RKO (cell line): ENCODE measurements around the gene ATP13A2.
"Not testable (repeated sequence)": the region's sequence is repeated elsewhere in the genome, so short reads cannot be mapped to it uniquely, and the experiment has no call there.

Source experiments
- DNase-seq: peaks from one replicate; pipeline ENCODE4 v3.0.0-alpha.2; 2016; ENCODE audit warnings: low spot score

The ATP13A2 gene

GRCh38 chr1:16978139-16978538, 33.6 kb downstream of the ATP13A2 start:
- DNase-seq: no peak

- DNase-seq: no peak
Measured at GRCh38 chr1:16977377-16977776, 34.4 kb downstream of the ATP13A2 start.

GRCh38 chr1:16976966-16977365, 34.8 kb downstream of the ATP13A2 start:
- no peak for DNase-seq

- DNase-seq: no peak
Measured at GRCh38 chr1:16975838-16976237, 35.9 kb downstream of the ATP13A2 start.

- DNase-seq: no peak
Measured at GRCh38 chr1:16975211-16975610, 36.5 kb downstream of the ATP13A2 start.

GRCh38 chr1:16973215-16973614, 38.5 kb downstream of the ATP13A2 start:
- no peak for DNase-seq

GRCh38 chr1:16972189-16972895, 39.4 kb downstream of the ATP13A2 start:
- DNase-seq: no peak

GRCh38 chr1:16971341-16972188, 40.2 kb downstream of the ATP13A2 start:
- no peak for DNase-seq

- no peak for DNase-seq
Measured at GRCh38 chr1:16970132-16970910, 41.4 kb downstream of the ATP13A2 start.

GRCh38 chr1:16969651-16970050, 42.1 kb downstream of the ATP13A2 start:
- no peak for DNase-seq

- DNase-seq: no peak
Measured at GRCh38 chr1:16969057-16969611, 42.6 kb downstream of the ATP13A2 start.

GRCh38 chr1:16968372-16968771, 43.4 kb downstream of the ATP13A2 start:
- peak; percentile 32 for DNase-seq

GRCh38 chr1:16967962-16968361, 43.8 kb downstream of the ATP13A2 start:
- no peak for DNase-seq

GRCh38 chr1:16967095-16967575, 44.6 kb downstream of the ATP13A2 start:
- DNase-seq: no peak

GRCh38 chr1:16966282-16966681, 45.4 kb downstream of the ATP13A2 start:
- DNase-seq: no peak

GRCh38 chr1:16965486-16966067, 46.2 kb downstream of the ATP13A2 start:
- DNase-seq: no peak

- not testable (repeated sequence) for DNase-seq
Measured at GRCh38 chr1:16964169-16964568, 47.6 kb downstream of the ATP13A2 start.

GRCh38 chr1:16961297-16962133, 50.2 kb downstream of the ATP13A2 start:
- no peak for DNase-seq

- DNase-seq: peak; percentile 86
Measured at GRCh38 chr1:16960560-16961296, 51.0 kb downstream of the ATP13A2 start.

- no peak for DNase-seq
Measured at GRCh38 chr1:16958475-16958874, 53.3 kb downstream of the ATP13A2 start.
